Measurements from ENCODE around the gene PPP6R2.
A peak's percentile ranks its signal among the peaks of the same experiment; 100 is the strongest.

Gene PPP6R2

GRCh38 chr22:50459496-50460140, 116.5 kb downstream of the PPP6R2 start:
- H3K4me1 ChIP-seq (ENCODE audit: control insufficient read depth, low read length) = no peaks in the 10 kb centered on the region
- H3K79me2 ChIP-seq (ENCODE audit: control insufficient read depth, low read length) = peaks cover 10% of the 10 kb centered on the region
- H4K20me1 ChIP-seq (ENCODE audit: control insufficient read depth, insufficient read depth, low read depth, low read length) = no peaks in the 10 kb centered on the region
- H3F3A ChIP-seq (ENCODE audit: control insufficient read depth, insufficient read depth) = no peaks in the 10 kb centered on the region
- H3K4me3 ChIP-seq (ENCODE audit: low read length) = no peak overlapping the region
- no peaks in the 10 kb centered on the region for H3K9me2 ChIP-seq (replicated peaks; ENCODE audit: control insufficient read depth, low read length)
- no peak for TF ChIP-seq EZH2phosphoT487 (IDR thresholded peaks at IDR 0.05; ENCODE audit: borderline replicate concordance, low read length)
- peak; percentile 16 for TF ChIP-seq CTCF (IDR thresholded peaks at IDR 0.05; ENCODE audit: low read depth, low read length, poor library complexity, severe bottlenecking)
- H3K36me3 ChIP-seq (ENCODE audit: control insufficient read depth, low read length) = peaks cover 95% of the 10 kb centered on the region
- no peak overlapping the region for H3K4me2 ChIP-seq (ENCODE audit: low read length)
- H3K27ac ChIP-seq (ENCODE audit: low read depth, low read length) = no peak overlapping the region
- H3K27me3 ChIP-seq (ENCODE audit: control insufficient read depth, low read length) = no peaks in the 10 kb centered on the region
- H3K9me3 ChIP-seq (ENCODE audit: control insufficient read depth, insufficient read depth, low read length) = no peaks in the 10 kb centered on the region

GRCh38 chr22:50460938-50461337, 117.8 kb downstream of the PPP6R2 start:
- Histone ChIP-seq H3F3A (ENCODE audit: control insufficient read depth, insufficient read depth) (no peaks in the 10 kb centered on the region), H3K36me3 (ENCODE audit: control insufficient read depth, low read length) (peaks cover 95% of the 10 kb centered on the region), H3K4me1 (ENCODE audit: control insufficient read depth, low read length) (no peaks in the 10 kb centered on the region), H3K9me2 (replicated peaks; ENCODE audit: control insufficient read depth, low read length) (no peaks in the 10 kb centered on the region), H3K27me3 (ENCODE audit: control insufficient read depth, low read length) (no peaks in the 10 kb centered on the region), H3K79me2 (ENCODE audit: control insufficient read depth, low read length) (peaks cover 18% of the 10 kb centered on the region), H3K27ac (ENCODE audit: low read depth, low read length) (no peak overlapping the region), H3K4me3 (ENCODE audit: low read length) (no peak overlapping the region), H3K4me2 (ENCODE audit: low read length) (no peak overlapping the region), H4K20me1 (ENCODE audit: control insufficient read depth, insufficient read depth, low read depth, low read length) (no peaks in the 10 kb centered on the region), H3K9me3 (ENCODE audit: control insufficient read depth, insufficient read depth, low read length) (no peaks in the 10 kb centered on the region)
- no peak for TF ChIP-seq EZH2phosphoT487 (IDR thresholded peaks at IDR 0.05; ENCODE audit: borderline replicate concordance, low read length)
- no peak for TF ChIP-seq CTCF (IDR thresholded peaks at IDR 0.05; ENCODE audit: low read depth, low read length, poor library complexity, severe bottlenecking)

- H3K79me2 ChIP-seq (ENCODE audit: control insufficient read depth, low read length) = peaks cover 22% of the 10 kb centered on the region
- no peaks in the 10 kb centered on the region for H4K20me1 ChIP-seq (ENCODE audit: control insufficient read depth, insufficient read depth, low read depth, low read length)
- no peak overlapping the region for H3K27ac ChIP-seq (ENCODE audit: low read depth, low read length)
- no peak overlapping the region for H3K4me3 ChIP-seq (ENCODE audit: low read length)
- H3K27me3 ChIP-seq (ENCODE audit: control insufficient read depth, low read length) = no peaks in the 10 kb centered on the region
- H3K9me2 ChIP-seq (replicated peaks; ENCODE audit: control insufficient read depth, low read length) = no peaks in the 10 kb centered on the region
- H3K36me3 ChIP-seq (ENCODE audit: control insufficient read depth, low read length) = peaks cover 97% of the 10 kb centered on the region
- H3F3A ChIP-seq (ENCODE audit: control insufficient read depth, insufficient read depth) = no peaks in the 10 kb centered on the region
- H3K4me1 ChIP-seq (ENCODE audit: control insufficient read depth, low read length) = no peaks in the 10 kb centered on the region
- TF ChIP-seq EZH2phosphoT487 (IDR thresholded peaks at IDR 0.05; ENCODE audit: borderline replicate concordance, low read length) = no peak
- no peak for TF ChIP-seq CTCF (IDR thresholded peaks at IDR 0.05; ENCODE audit: low read depth, low read length, poor library complexity, severe bottlenecking)
- no peak overlapping the region for H3K4me2 ChIP-seq (ENCODE audit: low read length)
- H3K9me3 ChIP-seq (ENCODE audit: control insufficient read depth, insufficient read depth, low read length) = no peaks in the 10 kb centered on the region
Observed at GRCh38 chr22:50461536-50461935, 118.4 kb downstream of the PPP6R2 start.

Measured in DOHH2 (cell line).